CD4-positive, alpha-beta T cell treated with Interleukin-6 for 4 hours (primary cell): ENCODE data around the gene NMNAT2.
"Not testable (repeated sequence)": the region's sequence is repeated elsewhere in the genome, so short reads cannot be mapped to it uniquely, and the experiment has no call there.

Experiments
- DNase-seq: peaks from one replicate; pipeline ENCODE4 v3.0.0-alpha.2; 2020; ENCODE audit warnings: mixed read lengths

Gene NMNAT2

DNA sequence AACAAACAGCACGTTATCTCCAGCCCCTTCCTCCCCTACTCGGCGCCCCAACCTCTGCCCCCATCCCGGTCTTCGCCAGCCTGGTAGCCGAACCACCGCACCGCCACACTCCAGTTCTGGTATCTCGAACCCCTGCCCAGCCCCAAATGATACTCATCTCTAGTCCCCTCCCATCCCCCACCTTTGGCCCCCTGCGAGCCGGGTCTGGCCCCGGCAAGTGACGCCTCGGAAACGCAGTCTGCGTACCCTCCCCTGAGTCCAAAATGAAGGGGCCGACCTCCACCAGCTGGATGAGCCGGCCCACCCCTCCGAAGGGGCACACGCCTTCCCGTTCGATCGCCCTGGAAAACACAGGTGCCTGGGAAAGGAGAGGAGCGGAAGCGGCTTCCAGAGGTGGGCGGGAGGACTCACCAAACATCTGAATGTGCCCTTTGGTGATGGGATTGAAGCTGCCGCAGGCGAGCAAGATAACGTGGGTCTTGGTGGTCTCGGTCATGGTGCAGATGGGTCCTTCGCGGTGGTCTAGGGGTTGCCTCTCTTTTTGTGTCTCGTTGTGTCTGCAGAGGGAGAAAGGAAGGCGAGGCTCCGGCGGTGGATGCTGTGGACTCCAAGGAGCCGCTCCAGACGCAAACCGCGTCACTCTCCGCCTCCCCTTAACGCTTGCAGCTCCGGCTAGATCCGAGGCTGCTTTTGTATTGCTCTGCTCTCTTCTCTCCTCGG lies at the start of gene NMNAT2:
NMNAT2 (minus strand) TSS at position 609 of the 720 bp plus-strand sequence; CDS start at position 496, 113 bp downstream.
- DNase-seq: no peak

DNA sequence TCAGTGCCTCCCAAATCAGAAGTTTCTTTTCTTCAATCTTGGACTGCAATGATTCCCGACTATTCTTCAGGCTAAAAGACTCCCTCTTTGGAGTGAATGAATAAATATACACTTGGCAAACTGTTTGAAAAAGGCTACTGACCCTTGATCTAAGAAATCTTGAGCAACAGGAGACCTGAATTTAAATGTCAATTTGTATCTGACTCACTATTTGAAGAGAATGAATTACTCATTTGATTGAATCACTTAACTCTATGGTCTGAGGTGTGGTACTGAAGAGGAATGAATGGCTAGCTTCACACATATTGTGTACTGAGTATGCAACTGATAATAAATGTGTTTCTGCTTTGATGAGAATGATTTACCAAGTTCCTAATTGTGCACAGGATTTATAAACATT lies 49.5 kb upstream of the NMNAT2 start:
- no peak for DNase-seq

DNA sequence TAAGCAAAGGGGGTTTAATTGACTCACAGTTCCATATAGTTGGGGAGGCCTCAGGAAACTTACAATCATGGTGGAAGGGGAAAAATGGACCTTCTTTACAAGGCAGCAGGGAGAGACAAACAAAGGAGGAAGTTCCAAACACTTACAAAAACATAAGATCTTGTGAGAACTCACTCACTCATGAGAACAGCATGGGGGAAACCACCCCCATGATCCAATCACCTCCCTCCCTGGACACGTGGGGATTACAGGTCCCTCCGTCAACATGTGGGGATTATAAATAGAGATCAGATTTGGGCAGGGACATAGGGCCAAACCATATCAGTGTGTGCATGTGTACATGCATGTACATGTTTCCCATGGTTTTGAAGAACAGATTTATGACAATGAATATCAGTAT lies 48.6 kb upstream of the NMNAT2 start:
- DNase-seq: no peak

DNA sequence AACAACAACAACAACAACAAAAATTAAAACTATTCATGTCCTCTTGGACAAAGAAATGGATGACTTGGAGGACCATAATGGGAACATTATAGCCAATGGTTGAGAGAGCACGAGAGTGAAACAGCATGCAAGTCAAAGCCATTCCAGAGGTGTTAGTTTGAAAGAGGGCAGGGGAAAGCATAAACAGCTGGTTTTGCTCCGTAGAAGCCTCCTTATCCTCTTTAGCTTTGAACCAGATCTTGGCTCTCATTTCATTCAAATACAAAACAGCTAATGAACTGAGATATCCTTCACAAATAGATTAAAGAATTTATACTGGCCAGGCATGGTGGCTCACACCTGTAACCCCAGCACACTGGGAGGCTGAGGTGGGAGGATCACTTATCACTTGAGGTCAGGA lies 45.4 kb upstream of the NMNAT2 start:
- DNase-seq: no peak

DNA sequence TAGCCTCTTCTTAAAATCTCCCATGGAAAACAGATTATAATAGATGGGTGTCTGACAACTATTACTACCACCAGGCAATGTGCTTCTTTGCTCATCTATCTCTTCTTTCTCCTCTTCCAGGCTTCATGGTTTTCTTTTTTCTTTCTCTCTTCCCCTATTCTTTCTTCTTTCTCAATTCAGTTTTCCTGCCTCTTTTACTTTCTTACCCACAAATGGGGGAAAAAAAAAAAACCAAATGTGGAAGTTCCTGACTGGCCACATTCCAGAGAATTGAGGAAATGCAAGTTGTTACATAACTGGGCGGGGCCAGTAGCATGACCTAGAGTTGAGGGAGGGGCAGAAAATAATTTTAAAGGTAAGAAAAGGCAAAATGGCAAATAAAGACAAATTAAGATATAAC lies 43.2 kb upstream of the NMNAT2 start:
- DNase-seq: no peak

DNA sequence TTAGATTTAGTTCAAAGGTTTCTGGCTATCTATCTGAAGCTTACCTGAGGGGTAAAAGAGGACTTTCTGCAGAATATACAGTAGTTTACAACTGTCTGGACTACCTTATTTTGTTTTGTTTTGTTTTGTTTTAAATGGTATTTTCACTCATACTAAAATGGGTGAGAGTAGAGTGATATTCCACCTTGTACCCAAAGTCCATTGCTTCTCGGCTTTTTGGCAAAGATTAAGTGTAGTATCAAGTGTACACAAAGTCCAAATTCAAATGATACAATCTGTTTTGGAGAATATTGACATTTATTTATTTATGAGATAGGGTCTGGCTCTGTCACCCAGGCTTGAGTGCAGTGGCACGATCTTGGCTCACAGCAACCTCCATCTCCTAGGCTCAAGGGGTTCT lies 42.4 kb upstream of the NMNAT2 start:
- DNase-seq: no peak

DNA sequence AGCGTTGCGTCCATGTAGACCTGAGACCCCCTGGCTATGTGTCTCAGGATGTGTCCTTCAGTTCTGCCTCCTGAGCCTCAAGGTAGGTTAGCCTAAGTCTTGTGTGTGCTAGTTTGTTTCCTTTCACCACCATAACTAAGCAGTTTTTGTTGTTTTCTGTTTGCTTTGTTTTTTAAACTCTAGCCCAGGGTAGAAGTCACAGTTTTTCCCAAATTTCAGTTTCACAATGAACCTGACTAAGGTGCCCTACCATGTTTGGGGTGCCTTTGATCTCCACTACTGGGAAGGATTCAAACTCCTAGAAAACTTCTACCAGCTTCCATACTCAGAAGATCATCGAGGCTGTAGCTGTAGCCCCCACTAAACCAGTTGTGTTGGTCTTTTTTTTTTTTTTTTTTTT lies 39.3 kb upstream of the NMNAT2 start:
- no peak for DNase-seq

DNA sequence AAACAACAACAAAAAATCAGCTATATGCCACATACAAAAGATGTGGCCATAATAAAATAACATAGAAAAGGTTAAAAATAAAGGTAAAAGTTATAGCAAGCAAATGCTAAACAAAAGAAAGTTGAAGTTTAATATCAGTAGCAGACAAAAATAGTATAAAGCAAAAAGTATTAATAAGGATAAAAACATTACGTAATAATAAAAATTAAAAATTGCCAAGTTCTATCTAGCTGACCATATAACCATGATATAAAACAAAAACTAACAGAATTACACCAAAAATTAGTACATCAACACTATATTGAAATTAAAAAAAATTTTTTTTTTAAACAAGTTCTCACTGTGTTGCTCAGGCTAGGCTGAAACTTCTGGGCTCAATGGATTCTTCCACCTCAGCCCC lies 38.6 kb upstream of the NMNAT2 start:
- no peak for DNase-seq

DNA sequence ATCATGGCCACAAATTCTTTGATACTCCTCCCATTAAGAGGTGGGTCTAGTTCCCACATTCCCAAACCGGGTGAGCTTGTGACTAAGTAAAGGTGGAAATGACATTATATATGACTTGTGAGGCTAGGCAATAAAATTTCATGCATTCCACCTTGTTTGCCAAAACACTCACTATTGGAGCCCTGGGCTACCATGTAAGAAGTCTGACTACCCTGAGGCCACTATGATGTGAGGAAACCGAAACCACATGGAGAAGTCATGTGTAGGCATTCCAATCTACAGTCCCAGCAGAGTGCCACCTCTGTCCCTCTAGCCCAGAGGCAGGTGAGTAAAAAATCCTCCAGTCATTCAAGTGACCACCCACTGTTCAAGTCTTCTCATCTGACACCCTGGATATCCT lies 36.2 kb upstream of the NMNAT2 start:
- DNase-seq: no peak

DNA sequence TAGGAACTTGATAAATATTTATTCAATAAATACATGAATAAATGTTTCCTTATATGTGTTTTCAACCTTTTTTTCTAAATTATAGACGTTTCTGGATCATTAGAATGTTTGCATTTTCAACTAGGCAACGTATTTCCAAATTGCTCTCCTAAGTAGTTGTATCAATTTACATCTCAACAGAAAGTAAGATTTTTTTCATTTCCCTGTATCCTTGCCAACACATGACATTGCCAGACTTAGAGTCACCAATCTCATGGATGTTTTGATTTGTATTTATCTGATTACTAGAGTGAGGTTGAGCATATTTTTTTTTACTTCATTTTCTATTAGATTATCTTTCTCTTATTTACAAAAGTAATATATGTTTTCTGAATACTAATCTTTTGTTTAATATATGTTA lies 31.9 kb upstream of the NMNAT2 start:
- no peak for DNase-seq

DNA sequence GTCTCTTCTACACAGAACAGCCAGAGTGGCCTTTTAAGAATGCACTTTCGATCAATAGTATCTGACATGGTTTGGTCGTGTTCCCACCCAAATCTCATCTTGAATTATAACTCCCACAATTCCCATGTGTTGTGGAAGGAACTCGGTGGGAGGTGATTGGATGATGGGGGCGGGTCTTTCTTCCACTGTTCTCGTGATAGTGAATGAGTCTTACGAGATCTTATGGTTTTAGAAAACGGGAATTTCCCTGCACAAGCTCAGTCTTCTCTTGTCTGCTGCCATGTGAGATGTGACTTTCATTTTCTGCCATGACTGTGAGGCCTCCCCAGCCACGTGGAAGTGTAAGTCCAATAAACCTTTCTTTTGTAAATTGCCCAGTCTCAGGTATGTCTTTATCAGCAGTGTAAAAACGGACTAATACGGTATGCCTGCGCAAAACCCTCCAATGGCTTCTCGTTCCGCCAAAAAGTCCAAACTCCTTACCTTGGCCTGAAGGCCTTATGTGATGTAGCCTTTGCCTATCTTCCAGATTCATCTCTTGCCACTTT lies 31.1 kb upstream of the NMNAT2 start:
- DNase-seq: no peak

DNA sequence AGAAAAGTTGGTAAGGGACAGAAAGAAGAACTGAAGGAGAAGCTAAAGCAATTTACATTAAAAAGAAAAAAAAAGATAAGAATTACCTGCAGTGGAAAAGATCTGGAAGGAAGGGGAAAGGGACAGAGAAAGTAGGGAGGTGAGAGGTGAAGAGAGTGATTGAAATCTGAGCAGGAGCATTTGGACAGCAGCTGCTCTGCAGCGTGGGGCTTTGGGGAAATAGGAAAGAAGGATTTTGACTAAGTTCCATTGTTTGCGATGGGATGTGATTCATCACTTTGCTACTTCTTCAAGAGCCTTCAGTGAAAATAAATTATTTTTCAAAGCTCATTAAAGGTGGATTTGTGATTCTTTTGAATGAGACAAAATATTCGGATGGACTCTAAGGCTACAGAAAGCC lies 26.1 kb upstream of the NMNAT2 start:
- DNase-seq: no peak

DNA sequence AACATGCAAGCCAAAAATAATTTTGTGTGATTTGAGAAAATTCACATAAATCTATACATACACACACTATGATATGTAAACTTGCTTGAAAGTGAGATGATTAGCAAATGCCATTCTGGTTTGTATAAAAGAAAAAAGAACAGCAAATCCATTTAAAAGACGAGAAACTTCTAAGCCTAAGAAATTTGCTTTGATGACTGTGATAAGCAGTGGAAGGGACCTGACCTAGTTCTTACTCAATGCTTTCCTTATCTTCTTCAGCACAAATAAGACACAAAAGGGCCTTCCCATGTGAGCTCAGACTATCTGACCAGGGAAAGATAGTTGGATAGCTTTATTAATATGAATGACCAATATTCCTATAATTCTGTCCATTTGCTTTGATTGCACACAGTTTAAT lies 25.3 kb upstream of the NMNAT2 start:
- no peak for DNase-seq

DNA sequence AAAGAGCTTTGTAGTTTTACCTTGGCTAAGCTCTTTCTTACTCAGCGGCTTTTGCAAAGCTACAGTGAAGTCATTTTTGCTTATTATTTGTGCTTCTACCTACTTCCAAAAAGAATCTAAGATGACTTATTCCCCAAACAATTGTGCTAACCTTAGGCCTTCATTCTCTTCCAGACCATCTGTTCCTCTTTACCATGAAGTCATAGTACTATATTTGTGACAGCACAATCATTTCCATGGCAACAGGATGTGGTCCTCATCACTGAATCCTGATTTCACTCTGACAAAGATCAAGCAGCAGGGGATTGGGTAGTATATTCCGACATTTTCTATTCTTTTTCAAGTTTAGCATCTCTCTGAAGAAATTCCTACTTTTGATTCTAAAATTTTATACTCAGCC lies 24.8 kb upstream of the NMNAT2 start:
- no peak for DNase-seq

DNA sequence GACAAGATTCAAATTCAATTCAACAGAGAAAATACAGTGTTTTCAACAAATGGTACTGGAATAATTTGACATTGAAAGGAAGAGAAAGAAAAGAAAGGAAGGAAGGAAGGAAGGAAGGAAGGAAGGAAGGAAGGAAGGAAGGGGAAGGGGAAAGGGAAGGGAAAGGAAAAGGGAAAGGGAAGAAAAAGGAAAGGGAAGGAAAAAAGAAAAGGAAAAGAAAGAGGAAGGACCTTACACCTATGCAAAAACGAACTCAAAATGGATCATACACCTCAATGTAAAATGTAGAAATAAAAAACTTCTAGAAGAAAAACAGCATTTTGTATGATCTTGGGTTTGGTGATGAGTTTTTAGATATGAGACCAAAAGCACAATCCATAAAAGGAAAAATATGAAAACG lies 19.9 kb upstream of the NMNAT2 start:
- DNase-seq: no peak

DNA sequence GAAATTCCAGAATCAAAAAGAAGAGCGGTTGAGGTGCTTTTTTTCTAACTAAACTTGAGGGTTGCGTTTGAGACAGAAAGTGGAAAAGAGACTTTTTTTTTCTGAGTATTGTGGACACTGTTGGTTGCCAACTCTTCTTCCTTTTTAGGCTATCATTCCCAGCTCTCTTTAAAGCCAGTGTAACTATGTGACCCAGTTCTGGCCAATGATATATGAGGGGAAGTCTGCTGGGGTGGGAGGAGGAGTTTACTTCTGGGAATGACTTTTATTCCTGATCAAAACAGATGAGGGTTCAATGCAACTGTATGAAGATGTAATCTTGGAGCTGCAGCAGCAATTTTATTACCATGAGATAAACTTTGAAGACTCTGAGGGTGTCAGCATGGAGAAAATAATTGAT lies 17.3 kb upstream of the NMNAT2 start:
- DNase-seq: no peak

DNA sequence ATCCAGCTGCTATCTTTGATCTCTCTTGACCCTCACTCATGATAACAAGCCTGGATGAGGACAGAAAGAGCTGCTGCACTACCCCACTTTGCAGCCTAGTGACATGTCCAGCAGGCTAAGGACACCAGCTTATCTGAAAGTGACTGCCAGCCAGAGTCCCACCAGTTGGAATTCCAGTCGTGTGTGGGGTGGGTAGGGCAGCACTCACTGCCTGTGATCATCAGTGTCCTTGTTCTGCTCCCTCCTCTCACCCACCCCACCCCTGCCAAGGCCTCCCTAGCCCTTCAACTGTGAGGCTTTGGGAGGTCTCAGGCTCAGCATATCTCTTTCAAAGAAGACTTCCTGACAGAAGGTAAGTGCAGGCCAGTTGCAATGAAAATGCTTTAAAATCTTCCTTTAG lies 15.5 kb upstream of the NMNAT2 start:
- DNase-seq: no peak

DNA sequence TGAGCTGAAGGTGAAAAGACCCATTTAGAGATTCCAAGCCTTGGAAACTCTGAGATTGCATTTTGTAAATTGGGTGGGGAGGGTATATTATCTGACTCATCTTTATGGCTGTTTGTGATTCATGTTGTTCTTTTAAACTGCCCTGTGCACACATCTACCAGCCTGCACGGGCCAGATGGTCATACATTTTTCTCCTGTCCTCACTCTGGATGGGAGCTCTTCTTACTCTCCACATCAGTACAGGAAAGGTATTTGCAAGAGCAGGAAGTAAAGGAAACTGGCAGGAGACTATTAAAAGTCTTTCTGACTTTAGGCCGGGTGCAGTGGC lies 14.3 kb upstream of the NMNAT2 start:
- DNase-seq: no peak

DNA sequence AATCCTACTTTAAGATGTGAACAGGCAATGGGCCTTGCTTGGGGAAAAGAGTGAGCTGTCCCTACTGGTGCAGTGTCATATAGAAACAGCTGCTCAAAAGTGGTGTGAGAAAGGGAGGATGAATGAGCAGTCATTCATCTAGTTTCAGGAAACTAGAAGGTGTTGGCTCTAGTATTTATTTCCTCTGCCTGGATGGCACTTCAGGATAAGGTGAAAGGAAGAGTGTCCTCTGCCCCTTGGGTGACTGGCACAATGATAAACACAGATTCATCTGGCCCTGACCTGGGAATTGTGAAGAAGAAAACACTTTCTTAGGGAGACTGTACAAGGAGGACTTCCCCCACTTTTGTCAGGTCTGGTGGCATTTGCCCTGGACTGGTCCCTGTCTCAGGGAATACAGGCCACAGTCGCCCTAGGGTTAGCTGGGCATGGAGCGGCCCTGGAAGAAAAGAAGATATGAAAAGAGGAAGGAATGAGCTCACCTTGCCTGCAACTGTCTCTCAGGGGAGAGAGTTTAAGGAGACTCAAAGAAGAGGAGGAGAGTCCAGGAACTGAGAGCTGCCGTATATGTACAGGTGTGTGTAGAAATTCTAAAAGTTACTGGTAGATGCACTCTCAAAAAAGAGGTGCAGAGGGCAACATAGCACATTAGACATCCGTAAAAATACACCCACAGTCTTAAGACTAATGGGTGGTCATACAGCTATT lies 13.8 kb upstream of the NMNAT2 start:
- no peak for DNase-seq

DNA sequence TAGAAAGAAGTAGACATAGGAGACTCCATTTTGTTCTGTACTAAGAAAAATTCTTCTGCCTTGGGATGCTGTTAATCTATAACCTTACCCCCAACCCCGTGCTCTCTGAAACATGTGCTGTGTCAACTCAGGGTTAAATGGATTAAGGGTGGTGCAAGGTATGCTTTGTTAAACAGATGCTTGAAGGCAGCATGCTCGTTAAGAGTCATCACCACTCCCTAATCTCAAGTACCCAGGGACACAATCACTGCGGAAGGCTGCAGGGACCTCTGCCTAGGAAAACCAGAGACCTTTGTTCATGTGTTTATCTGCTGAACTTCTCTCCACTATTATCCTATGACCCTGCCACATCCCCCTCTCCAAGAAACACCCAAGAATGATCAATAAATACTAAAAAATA lies 9.4 kb upstream of the NMNAT2 start:
- DNase-seq: not testable (repeated sequence)

DNA sequence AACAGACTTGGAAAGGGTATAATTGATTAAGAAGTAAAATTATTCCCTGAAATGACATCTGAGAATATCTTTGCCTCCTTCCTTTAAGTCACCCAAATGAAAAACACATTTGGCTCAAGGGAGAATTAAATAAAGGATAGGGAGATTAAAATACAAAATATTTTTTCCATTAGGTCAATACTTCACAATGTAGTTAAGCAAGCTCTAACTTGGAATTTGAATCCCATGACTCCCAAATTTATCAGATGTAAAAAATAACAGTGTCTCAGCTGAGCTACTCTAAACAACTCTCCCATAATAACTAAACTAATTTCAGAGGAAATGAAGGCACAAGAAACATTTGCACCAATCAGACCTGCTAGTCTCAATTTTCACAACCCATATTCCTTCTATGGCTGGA lies 6.5 kb upstream of the NMNAT2 start:
- no peak for DNase-seq

DNA sequence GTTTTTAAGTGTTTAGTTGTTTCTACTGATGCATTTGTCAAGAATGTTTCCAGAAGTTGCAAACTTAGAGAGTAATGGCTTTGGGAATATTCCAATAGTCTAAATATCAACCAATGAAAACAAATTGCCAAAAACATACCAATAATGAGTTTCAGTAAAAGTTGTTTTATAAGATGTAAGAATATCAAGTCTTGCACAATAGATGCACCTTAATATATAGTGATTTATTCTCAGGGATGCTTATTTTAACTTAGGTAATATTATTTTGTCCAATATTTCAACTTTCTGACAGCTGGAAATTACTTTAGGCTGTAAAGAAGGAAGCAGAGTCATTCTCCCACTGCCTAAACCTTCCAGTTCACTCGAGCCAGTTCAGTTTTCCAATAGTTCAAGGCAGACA lies 5.4 kb upstream of the NMNAT2 start:
- DNase-seq: no peak

DNA sequence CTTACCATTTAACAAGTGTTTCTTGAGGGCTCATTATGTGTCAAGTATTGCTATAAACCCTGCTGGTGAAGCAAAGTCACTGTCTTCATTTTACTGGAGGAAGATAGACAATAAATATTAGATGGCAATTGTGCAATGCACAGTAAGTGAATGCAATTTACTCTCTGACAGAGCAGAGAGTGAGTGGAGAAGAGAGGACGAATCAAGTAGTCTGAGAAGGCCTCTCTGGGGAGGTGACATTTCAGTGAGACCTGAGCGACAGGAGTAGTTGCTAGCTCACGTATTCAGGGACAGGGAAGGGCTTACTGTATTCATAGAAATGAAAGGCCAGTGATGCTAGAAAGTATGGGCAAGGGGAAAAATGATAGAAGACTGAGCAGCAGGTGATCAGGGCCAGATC lies 1.2 kb upstream of the NMNAT2 start:
- no peak for DNase-seq

DNA sequence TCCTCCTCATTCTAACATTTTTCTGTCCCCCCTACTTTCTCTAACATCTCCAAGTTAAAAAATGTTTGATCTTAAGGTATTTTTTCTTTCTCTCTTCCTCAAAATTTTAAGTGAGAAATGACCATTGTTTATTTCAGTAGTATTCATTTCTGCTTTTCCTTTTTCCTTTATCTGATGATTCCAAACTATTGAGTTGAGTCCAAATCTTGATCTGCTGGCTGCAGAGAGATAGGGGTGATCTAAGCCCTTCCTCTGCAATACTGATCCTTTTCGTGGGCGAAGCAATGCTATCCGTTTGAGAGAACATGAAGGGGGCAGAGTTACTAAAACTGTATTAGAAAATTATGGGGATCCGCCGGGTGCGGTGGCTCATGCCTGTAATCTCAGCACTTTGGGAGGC lies 516 bp upstream of the NMNAT2 start:
- DNase-seq: no peak
